GM23338 (cell line): ENCODE results near the gene FAHD1. TPM values are rescaled to one million over a fixed set of nuclear protein-coding genes. Genes with fewer than 3 reads are reported as not detected.

Experiments used
- ATAC-seq: fragments of 200-7000 bp; cut with Tn5 transposase; 3 replicates; pipeline ENCODE4 v1.9.1; 2020
- DNase-seq: peaks from one replicate; pipeline ENCODE4 v3.0.0-alpha.2; 2015; ENCODE audit warnings: low spot score
- H2AFZ ChIP-seq: fragments of 200-600 bp; sonication (generic); 2 replicates; pipeline ENCODE4 v1.8.0; 2016; ENCODE audit warnings: antibody characterized with exemption, mild to moderate bottlenecking, moderate library complexity
- H3F3A ChIP-seq: fragments of 200-600 bp; sonication (generic); replicated peaks from 2 replicates; pipeline ENCODE4 v1.8.0; 2017; ENCODE audit warnings: antibody characterized with exemption, mixed run types, low read depth
- H3K27ac ChIP-seq: fragments of 200-600 bp; sonication (generic); 2 replicates; pipeline ENCODE4 v1.6.1; 2016; ENCODE audit warnings: low read depth
- H3K27me3 ChIP-seq: fragments of 200-600 bp; sonication (generic); 2 replicates; pipeline ENCODE4 v1.8.0; 2016; ENCODE audit warnings: mild to moderate bottlenecking, mixed run types, moderate library complexity; ENCODE audit not compliant: insufficient read depth
- H3K36me3 ChIP-seq: fragments of 200-600 bp; sonication (generic); 2 replicates; pipeline ENCODE4 v1.8.0; 2016; ENCODE audit warnings: mild to moderate bottlenecking; ENCODE audit not compliant: insufficient read depth
- H3K4me1 ChIP-seq: fragments of 200-600 bp; sonication (generic); 2 replicates; pipeline ENCODE4 v1.8.0; 2016; ENCODE audit warnings: mild to moderate bottlenecking, moderate library complexity; ENCODE audit not compliant: insufficient read depth
- H3K4me2 ChIP-seq: fragments of 200-600 bp; sonication (generic); 2 replicates; pipeline ENCODE4 v1.7.1; 2017; ENCODE audit warnings: mixed run types
- H3K4me3 ChIP-seq: fragments of 200-600 bp; sonication (generic); 2 replicates; pipeline ENCODE4 v1.6.1; 2016; ENCODE audit warnings: mixed run types
- H3K79me2 ChIP-seq: fragments of 200-600 bp; sonication (generic); replicated peaks from 2 replicates; pipeline ENCODE4 v1.8.0; 2017; ENCODE audit warnings: mild to moderate bottlenecking; ENCODE audit not compliant: insufficient read depth
- H3K9me2 ChIP-seq: fragments of 200-600 bp; sonication (generic); 2 replicates; pipeline ENCODE4 v1.8.0; 2017; ENCODE audit not compliant: insufficient read depth
- H4K20me1 ChIP-seq: fragments of 200-600 bp; sonication (generic); replicated peaks from 2 replicates; pipeline ENCODE4 v1.8.0; 2017; ENCODE audit warnings: mild to moderate bottlenecking; ENCODE audit not compliant: insufficient read depth
- H3K27ac Mint-ChIP-seq: 2 replicates; pipeline ENCODE4 v1.8.0; 2020; ENCODE audit warnings: inconsistent platforms, mild to moderate bottlenecking, moderate library complexity, mixed read lengths
- H3K27me3 Mint-ChIP-seq: 3 replicates; pipeline ENCODE4 v1.8.0; 2022; ENCODE audit warnings: low read depth, mild to moderate bottlenecking, moderate library complexity, mixed read lengths, inconsistent platforms; ENCODE audit not compliant: insufficient read depth, poor library complexity
- H3K36me3 Mint-ChIP-seq: 3 replicates; pipeline ENCODE4 v1.8.0; 2021; ENCODE audit warnings: low read depth, mild to moderate bottlenecking, inconsistent platforms, moderate library complexity, mixed read lengths
- H3K4me1 Mint-ChIP-seq: 3 replicates; pipeline ENCODE4 v1.8.0; 2020; ENCODE audit warnings: mild to moderate bottlenecking, inconsistent platforms, mixed read lengths
- H3K4me3 Mint-ChIP-seq: 3 replicates; pipeline ENCODE4 v1.8.0; 2021; ENCODE audit warnings: moderate library complexity, mild to moderate bottlenecking, inconsistent platforms, mixed read lengths
- H3K9me3 Mint-ChIP-seq: 3 replicates; pipeline ENCODE4 v1.8.0; 2020; ENCODE audit warnings: moderate library complexity, mild to moderate bottlenecking, inconsistent platforms, mixed read lengths
- CREB1 ChIP-seq: fragments of 250-450 bp; sonication (Bioruptor Pico); IDR thresholded peaks from 2 replicates; pipeline ENCODE4 v1.5.0; 2020; ENCODE audit warnings: low read depth, mild to moderate bottlenecking, moderate library complexity
- EZH2 ChIP-seq: fragments of 200-600 bp; sonication (generic); IDR thresholded peaks from one replicate; pipeline ENCODE4 v1.8.0; 2017; ENCODE audit warnings: antibody characterized with exemption, mild to moderate bottlenecking, low read depth; ENCODE audit not compliant: unreplicated experiment
- EZH2phosphoT487 ChIP-seq: fragments of 200-600 bp; sonication (generic); IDR thresholded peaks from one replicate; pipeline ENCODE4 v1.8.1; 2018; ENCODE audit warnings: antibody characterized with exemption; ENCODE audit not compliant: unreplicated experiment
- JUNB ChIP-seq: IDR thresholded peaks from one replicate; pipeline ENCODE4 v1.6.1; 2016; ENCODE audit warnings: antibody characterized with exemption; ENCODE audit not compliant: unreplicated experiment
- NANOG ChIP-seq: IDR thresholded peaks from 2 replicates; pipeline ENCODE4 v1.6.1; 2016; ENCODE audit warnings: antibody characterized with exemption, borderline replicate concordance
- POLR2AphosphoS5 ChIP-seq: IDR thresholded peaks from 2 replicates; pipeline ENCODE4 v1.6.1; 2016; ENCODE audit warnings: antibody characterized with exemption, low read depth
- STAT1 ChIP-seq: IDR thresholded peaks from one replicate; pipeline ENCODE4 v1.6.1; 2016; ENCODE audit warnings: antibody characterized with exemption; ENCODE audit not compliant: unreplicated experiment
- ZNF114 ChIP-seq: fragments of 250-450 bp; sonication (Bioruptor Pico); IDR thresholded peaks from 2 replicates; pipeline ENCODE4 v1.5.0; 2020; ENCODE audit warnings: mild to moderate bottlenecking, moderate library complexity
- ZNF331 ChIP-seq: fragments of 250-450 bp; sonication (Bioruptor Pico); IDR thresholded peaks from 2 replicates; pipeline ENCODE4 v1.5.0; 2020; ENCODE audit warnings: low read depth, mild to moderate bottlenecking, moderate library complexity
- polyA plus RNA-seq: library from polyadenylated mRNA; unstranded; fragments of >200 nt; fragmentation: Nextera tagmentation; extraction: Ambion mirVana; gene quantifications from 2 replicates; pipeline ENCODE4 v1.2.1, GENCODE V29; 2016
- total RNA-seq: library from RNA; depleted of rRNA; stranded (reverse); fragments of >200 nt; shearing (Covaris generic); gene quantifications from 2 replicates; pipeline ENCODE4 v1.2.3, GENCODE V29; 2014
- TF ChIP-seq, protein P1 (sequence below): IDR thresholded peaks from 2 replicates; pipeline ENCODE4 v1.6.1; 2016; ENCODE audit warnings: antibody characterized with exemption
- TF ChIP-seq, protein P2 (sequence below), 2 experiments: fragments of 200-600 bp in 1 of 2; sonication (generic) in 1 of 2; conservative IDR thresholded peaks; 2 replicates each; pipeline versions ENCODE4 v1.5.1 to v1.6.1; 2016 to 2017; ENCODE audit warnings: antibody characterized with exemption in 2 of 2, low read depth in 2 of 2, mild to moderate bottlenecking in 2 of 2, moderate library complexity in 1 of 2
- TF ChIP-seq, protein P3 (sequence below): IDR thresholded peaks from one replicate; pipeline ENCODE4 v1.6.1; 2018; ENCODE audit warnings: antibody characterized with exemption; ENCODE audit not compliant: unreplicated experiment
- TF ChIP-seq, protein P4 (sequence below): fragments of 250-450 bp; sonication (Bioruptor Pico); IDR thresholded peaks from 2 replicates; pipeline ENCODE4 v1.5.0; 2020; ENCODE audit warnings: mild to moderate bottlenecking, moderate library complexity

Gene FAHD1
- total and polyA plus RNA-seq, 2 experiments from 2014 or later = 21.0 to 23.9 TPM

DNA sequence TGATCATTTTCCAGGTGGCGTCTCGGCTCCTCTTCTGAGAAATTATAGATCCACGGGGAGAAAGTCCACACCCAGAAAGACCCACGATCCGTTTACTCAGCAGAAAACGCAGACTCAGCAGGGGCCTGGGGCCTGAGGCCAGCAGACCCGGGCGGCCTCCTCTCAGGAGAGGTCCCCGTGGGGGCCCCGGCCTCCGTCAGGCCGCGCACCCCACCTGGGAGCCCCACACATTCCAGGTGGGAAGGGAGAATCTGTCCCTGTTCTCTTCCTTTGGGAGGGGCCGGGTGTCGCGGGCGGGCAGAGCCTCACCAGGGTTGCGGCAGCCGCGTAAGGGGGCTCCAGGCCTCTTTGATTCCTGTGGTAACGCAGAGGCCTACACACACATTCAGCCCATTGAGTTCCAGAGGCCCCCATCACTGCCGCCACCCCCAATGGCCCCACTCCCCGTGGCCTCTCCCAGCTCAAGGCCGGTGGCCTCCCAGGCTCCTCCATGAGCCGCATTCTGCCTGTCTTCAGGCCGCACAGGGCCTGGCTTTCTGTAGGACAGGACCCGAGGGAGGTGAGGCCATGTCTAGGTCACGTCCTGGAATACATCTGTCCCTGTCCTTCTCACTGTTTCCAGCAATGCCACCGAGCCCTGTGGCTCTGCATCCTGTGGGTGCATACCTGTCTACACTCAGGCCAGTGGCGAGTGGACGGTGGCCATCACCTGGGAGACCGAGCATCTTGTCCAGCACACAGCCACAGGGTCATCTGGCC is 31.9 kb upstream of the FAHD1 start:
- Mint-ChIP-seq H3K27ac (no peak overlapping the region), H3K36me3 (peaks cover 37% of the 10 kb centered on the region), H3K4me1 (no peaks in the 10 kb centered on the region), H3K27me3 (no peaks in the 10 kb centered on the region), H3K9me3 (peaks cover 36% of the 10 kb centered on the region), H3K4me3 (no peak overlapping the region)
- no peaks in the 10 kb centered on the region; the same call in 1 of the 2 replicates for H3K36me3 ChIP-seq
- H3K79me2 ChIP-seq = no peaks in the 10 kb centered on the region
- no peak overlapping the region for H3K27ac ChIP-seq
- DNase-seq (no peak), ATAC-seq (no peak)
- no peaks in the 10 kb centered on the region for H3F3A ChIP-seq
- no peaks in the 10 kb centered on the region for H3K9me2 ChIP-seq
- H3K27me3 ChIP-seq = no peaks in the 10 kb centered on the region
- H3K4me2 ChIP-seq = no peak overlapping the region
- H3K4me1 ChIP-seq = no peaks in the 10 kb centered on the region
- H4K20me1 ChIP-seq = no peaks in the 10 kb centered on the region
- H2AFZ ChIP-seq = no peak overlapping the region
- TF ChIP-seq ZNF331 = no peak
- no peak for TF ChIP-seq CREB1 (CRISPR knock-in tag)
- TF ChIP-seq, protein P1, sequence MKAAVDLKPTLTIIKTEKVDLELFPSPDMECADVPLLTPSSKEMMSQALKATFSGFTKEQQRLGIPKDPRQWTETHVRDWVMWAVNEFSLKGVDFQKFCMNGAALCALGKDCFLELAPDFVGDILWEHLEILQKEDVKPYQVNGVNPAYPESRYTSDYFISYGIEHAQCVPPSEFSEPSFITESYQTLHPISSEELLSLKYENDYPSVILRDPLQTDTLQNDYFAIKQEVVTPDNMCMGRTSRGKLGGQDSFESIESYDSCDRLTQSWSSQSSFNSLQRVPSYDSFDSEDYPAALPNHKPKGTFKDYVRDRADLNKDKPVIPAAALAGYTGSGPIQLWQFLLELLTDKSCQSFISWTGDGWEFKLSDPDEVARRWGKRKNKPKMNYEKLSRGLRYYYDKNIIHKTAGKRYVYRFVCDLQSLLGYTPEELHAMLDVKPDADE = no peak
- no peak for TF ChIP-seq EZH2phosphoT487
- TF ChIP-seq STAT1 = no peak
- TF ChIP-seq JUNB = no peak
- TF ChIP-seq EZH2 = no peak
- TF ChIP-seq, protein P2, sequence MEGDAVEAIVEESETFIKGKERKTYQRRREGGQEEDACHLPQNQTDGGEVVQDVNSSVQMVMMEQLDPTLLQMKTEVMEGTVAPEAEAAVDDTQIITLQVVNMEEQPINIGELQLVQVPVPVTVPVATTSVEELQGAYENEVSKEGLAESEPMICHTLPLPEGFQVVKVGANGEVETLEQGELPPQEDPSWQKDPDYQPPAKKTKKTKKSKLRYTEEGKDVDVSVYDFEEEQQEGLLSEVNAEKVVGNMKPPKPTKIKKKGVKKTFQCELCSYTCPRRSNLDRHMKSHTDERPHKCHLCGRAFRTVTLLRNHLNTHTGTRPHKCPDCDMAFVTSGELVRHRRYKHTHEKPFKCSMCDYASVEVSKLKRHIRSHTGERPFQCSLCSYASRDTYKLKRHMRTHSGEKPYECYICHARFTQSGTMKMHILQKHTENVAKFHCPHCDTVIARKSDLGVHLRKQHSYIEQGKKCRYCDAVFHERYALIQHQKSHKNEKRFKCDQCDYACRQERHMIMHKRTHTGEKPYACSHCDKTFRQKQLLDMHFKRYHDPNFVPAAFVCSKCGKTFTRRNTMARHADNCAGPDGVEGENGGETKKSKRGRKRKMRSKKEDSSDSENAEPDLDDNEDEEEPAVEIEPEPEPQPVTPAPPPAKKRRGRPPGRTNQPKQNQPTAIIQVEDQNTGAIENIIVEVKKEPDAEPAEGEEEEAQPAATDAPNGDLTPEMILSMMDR (conservative IDR thresholded peaks at IDR 0.05; ENCODE audit: low read depth in 2 of 2) = no peak
- TF ChIP-seq, protein P3, sequence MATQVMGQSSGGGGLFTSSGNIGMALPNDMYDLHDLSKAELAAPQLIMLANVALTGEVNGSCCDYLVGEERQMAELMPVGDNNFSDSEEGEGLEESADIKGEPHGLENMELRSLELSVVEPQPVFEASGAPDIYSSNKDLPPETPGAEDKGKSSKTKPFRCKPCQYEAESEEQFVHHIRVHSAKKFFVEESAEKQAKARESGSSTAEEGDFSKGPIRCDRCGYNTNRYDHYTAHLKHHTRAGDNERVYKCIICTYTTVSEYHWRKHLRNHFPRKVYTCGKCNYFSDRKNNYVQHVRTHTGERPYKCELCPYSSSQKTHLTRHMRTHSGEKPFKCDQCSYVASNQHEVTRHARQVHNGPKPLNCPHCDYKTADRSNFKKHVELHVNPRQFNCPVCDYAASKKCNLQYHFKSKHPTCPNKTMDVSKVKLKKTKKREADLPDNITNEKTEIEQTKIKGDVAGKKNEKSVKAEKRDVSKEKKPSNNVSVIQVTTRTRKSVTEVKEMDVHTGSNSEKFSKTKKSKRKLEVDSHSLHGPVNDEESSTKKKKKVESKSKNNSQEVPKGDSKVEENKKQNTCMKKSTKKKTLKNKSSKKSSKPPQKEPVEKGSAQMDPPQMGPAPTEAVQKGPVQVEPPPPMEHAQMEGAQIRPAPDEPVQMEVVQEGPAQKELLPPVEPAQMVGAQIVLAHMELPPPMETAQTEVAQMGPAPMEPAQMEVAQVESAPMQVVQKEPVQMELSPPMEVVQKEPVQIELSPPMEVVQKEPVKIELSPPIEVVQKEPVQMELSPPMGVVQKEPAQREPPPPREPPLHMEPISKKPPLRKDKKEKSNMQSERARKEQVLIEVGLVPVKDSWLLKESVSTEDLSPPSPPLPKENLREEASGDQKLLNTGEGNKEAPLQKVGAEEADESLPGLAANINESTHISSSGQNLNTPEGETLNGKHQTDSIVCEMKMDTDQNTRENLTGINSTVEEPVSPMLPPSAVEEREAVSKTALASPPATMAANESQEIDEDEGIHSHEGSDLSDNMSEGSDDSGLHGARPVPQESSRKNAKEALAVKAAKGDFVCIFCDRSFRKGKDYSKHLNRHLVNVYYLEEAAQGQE = no peak
- TF ChIP-seq POLR2AphosphoS5 = no peak
- no peak for TF ChIP-seq NANOG
- TF ChIP-seq, protein P4, sequence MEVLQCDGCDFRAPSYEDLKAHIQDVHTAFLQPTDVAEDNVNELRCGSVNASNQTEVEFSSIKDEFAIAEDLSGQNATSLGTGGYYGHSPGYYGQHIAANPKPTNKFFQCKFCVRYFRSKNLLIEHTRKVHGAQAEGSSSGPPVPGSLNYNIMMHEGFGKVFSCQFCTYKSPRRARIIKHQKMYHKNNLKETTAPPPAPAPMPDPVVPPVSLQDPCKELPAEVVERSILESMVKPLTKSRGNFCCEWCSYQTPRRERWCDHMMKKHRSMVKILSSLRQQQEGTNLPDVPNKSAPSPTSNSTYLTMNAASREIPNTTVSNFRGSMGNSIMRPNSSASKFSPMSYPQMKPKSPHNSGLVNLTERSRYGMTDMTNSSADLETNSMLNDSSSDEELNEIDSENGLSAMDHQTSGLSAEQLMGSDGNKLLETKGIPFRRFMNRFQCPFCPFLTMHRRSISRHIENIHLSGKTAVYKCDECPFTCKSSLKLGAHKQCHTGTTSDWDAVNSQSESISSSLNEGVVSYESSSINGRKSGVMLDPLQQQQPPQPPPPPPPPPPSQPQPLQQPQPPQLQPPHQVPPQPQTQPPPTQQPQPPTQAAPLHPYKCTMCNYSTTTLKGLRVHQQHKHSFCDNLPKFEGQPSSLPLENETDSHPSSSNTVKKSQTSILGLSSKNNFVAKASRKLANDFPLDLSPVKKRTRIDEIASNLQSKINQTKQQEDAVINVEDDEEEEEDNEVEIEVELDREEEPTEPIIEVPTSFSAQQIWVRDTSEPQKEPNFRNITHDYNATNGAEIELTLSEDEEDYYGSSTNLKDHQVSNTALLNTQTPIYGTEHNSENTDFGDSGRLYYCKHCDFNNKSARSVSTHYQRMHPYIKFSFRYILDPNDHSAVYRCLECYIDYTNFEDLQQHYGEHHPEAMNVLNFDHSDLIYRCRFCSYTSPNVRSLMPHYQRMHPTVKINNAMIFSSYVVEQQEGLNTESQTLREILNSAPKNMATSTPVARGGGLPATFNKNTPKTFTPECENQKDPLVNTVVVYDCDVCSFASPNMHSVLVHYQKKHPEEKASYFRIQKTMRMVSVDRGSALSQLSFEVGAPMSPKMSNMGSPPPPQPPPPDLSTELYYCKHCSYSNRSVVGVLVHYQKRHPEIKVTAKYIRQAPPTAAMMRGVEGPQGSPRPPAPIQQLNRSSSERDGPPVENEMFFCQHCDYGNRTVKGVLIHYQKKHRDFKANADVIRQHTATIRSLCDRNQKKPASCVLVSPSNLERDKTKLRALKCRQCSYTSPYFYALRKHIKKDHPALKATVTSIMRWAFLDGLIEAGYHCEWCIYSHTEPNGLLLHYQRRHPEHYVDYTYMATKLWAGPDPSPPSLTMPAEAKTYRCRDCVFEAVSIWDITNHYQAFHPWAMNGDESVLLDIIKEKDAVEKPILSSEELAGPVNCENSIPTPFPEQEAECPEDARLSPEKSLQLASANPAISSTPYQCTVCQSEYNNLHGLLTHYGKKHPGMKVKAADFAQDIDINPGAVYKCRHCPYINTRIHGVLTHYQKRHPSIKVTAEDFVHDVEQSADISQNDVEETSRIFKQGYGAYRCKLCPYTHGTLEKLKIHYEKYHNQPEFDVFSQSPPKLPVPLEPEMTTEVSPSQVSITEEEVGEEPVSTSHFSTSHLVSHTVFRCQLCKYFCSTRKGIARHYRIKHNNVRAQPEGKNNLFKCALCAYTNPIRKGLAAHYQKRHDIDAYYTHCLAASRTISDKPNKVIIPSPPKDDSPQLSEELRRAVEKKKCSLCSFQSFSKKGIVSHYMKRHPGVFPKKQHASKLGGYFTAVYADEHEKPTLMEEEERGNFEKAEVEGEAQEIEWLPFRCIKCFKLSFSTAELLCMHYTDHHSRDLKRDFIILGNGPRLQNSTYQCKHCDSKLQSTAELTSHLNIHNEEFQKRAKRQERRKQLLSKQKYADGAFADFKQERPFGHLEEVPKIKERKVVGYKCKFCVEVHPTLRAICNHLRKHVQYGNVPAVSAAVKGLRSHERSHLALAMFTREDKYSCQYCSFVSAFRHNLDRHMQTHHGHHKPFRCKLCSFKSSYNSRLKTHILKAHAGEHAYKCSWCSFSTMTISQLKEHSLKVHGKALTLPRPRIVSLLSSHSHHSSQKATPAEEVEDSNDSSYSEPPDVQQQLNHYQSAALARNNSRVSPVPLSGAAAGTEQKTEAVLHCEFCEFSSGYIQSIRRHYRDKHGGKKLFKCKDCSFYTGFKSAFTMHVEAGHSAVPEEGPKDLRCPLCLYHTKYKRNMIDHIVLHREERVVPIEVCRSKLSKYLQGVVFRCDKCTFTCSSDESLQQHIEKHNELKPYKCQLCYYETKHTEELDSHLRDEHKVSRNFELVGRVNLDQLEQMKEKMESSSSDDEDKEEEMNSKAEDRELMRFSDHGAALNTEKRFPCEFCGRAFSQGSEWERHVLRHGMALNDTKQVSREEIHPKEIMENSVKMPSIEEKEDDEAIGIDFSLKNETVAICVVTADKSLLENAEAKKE = no peak
- TF ChIP-seq ZNF114 = no peak
- H3K4me3 ChIP-seq = no peak overlapping the region
